SK-N-SH (cell line): ENCODE results near the gene COBL. TPM values are rescaled to one million over a fixed set of nuclear protein-coding genes. Genes with fewer than 3 reads are reported as not detected.

Source experiments
- CTCF ChIA-PET: fragments of 300-600, 350-600 bp; formaldehyde crosslinking; extraction: SDS; loops from one replicate; lab custom pipeline; 2021; lab: Yijun Ruan, JAX
- POLR2A ChIA-PET: fragments of 350-600 bp; sonication (Branson Sonifier 250); formaldehyde crosslinking; extraction: SDS; loops from one replicate; lab custom pipeline; 2020; ENCODE audit warnings: antibody characterized with exemption, inconsistent platforms; lab: Yijun Ruan, JAX
- DNase-seq: peaks from one replicate; pipeline ENCODE4 v3.0.0; 2012
- H2AFZ ChIP-seq: fragments of 200-600 bp; sonication (generic); 2 replicates; pipeline ENCODE4 v1.8.1; 2016; ENCODE audit warnings: antibody characterized with exemption, mild to moderate bottlenecking, low read depth
- H3F3A ChIP-seq: fragments of 200-600 bp; sonication (generic); replicated peaks from 2 replicates; pipeline ENCODE3; 2016; ENCODE audit warnings: antibody characterized with exemption, mild to moderate bottlenecking; ENCODE audit not compliant: insufficient read depth
- H3K27ac ChIP-seq, 2 experiments: fragments of 200-500 bp in 1 of 2; fragments of 200-600 bp in 1 of 2; sonication (Bioruptor generic) in 1 of 2; sonication (generic), shearing (Covaris generic) in 1 of 2; 2 replicates each; pipeline versions ENCODE4 v1.5.1 to v1.6.1; 2014 to 2016; ENCODE audit warnings: low read depth in 2 of 2, inconsistent platforms in 1 of 2, low read length in 1 of 2, mild to moderate bottlenecking in 1 of 2, mixed read lengths in 1 of 2
- H3K27me3 ChIP-seq: fragments of 200-600 bp; sonication (generic), shearing (Covaris generic); 2 replicates; pipeline ENCODE4 v1.6.1; 2016; ENCODE audit warnings: mixed run types; ENCODE audit not compliant: insufficient read depth
- H3K36me3 ChIP-seq, 2 experiments: fragments of 200-500 bp in 1 of 2; fragments of 200-600 bp in 1 of 2; sonication (Bioruptor generic) in 1 of 2; sonication (generic) in 1 of 2; replicated peaks in 1 of 2; 2 replicates each; pipeline versions ENCODE3 to v1.5.1; 2014 to 2016; ENCODE audit warnings: low read length in 1 of 2, mild to moderate bottlenecking in 1 of 2; ENCODE audit not compliant: insufficient read depth in 2 of 2, control insufficient read depth in 1 of 2
- H3K4me1 ChIP-seq, 2 experiments: fragments of 200-500 bp in 1 of 2; fragments of 200-600 bp in 1 of 2; sonication (Bioruptor generic) in 1 of 2; sonication (generic), shearing (Covaris generic) in 1 of 2; 2 replicates each; pipeline versions ENCODE4 v1.5.1 to v1.6.1; 2014 to 2016; ENCODE audit warnings: low read depth in 1 of 2, low read length in 1 of 2, mixed run types in 1 of 2; ENCODE audit not compliant: insufficient read depth in 2 of 2, control insufficient read depth in 1 of 2
- H3K4me2 ChIP-seq: fragments of 200-600 bp; sonication (generic), shearing (Covaris generic); 2 replicates; pipeline ENCODE4 v1.6.1; 2017; ENCODE audit warnings: mixed run types
- H3K4me3 ChIP-seq, 2 experiments: fragments of 200-500 bp in 1 of 2; fragments of 200-600 bp in 1 of 2; sonication (Bioruptor generic) in 1 of 2; sonication (generic), shearing (Covaris generic) in 1 of 2; 2 replicates each; pipeline versions ENCODE4 v1.5.1 to v1.8.1; 2014 to 2016; ENCODE audit warnings: low read depth in 2 of 2, inconsistent platforms in 1 of 2, low read length in 1 of 2, mild to moderate bottlenecking in 1 of 2, mixed read lengths in 1 of 2, moderate library complexity in 1 of 2
- H3K79me2 ChIP-seq: fragments of 200-600 bp; sonication (generic); 2 replicates; pipeline ENCODE4 v1.8.1; 2017; ENCODE audit warnings: mild to moderate bottlenecking; ENCODE audit not compliant: insufficient read depth
- H3K9ac ChIP-seq: fragments of 200-600 bp; sonication (generic); 2 replicates; pipeline ENCODE4 v1.6.1; 2017; ENCODE audit warnings: mixed run types
- H3K9me2 ChIP-seq: fragments of 200-600 bp; sonication (generic); 2 replicates; pipeline ENCODE4 v1.6.1; 2017; ENCODE audit warnings: mixed run types
- H3K9me3 ChIP-seq: fragments of 200-600 bp; sonication (generic); 2 replicates; pipeline ENCODE4 v1.6.1; 2017; ENCODE audit warnings: mixed run types, mild to moderate bottlenecking, moderate library complexity
- H4K20me1 ChIP-seq: fragments of 200-600 bp; sonication (generic); 2 replicates; pipeline ENCODE4 v1.6.1; 2017; ENCODE audit warnings: mild to moderate bottlenecking, mixed run types; ENCODE audit not compliant: insufficient read depth
- CHD2 ChIP-seq: fragments of 150-350 bp; IDR thresholded peaks from 2 replicates; pipeline ENCODE4 v1.6.1; 2018; ENCODE audit warnings: low read length; ENCODE audit not compliant: partially characterized antibody
- ELF1 ChIP-seq: IDR thresholded peaks from 2 replicates; pipeline ENCODE4 v1.4.0; 2012
- EZH2phosphoT487 ChIP-seq: fragments of 200-600 bp; sonication (generic); IDR thresholded peaks from 2 replicates; pipeline ENCODE4 v1.6.1; 2017; ENCODE audit warnings: low read depth, mixed run types, mild to moderate bottlenecking, antibody characterized with exemption, moderate library complexity, borderline replicate concordance
- FOSL2 ChIP-seq: IDR thresholded peaks from 2 replicates; pipeline ENCODE4 v1.4.0; 2012; ENCODE audit warnings: low read depth, mild to moderate bottlenecking, moderate library complexity, borderline replicate concordance
- FOXJ3 ChIP-seq: sonication (generic); formaldehyde crosslinking; IDR thresholded peaks from 2 replicates; pipeline ENCODE4 v1.5.1; 2020; ENCODE audit warnings: mild to moderate bottlenecking, missing genetic modification reagents
- FOXM1 ChIP-seq: IDR thresholded peaks from 2 replicates; pipeline ENCODE4 v1.4.0; 2012; ENCODE audit warnings: low read depth, mild to moderate bottlenecking
- MXI1 ChIP-seq: IDR thresholded peaks from 2 replicates; pipeline ENCODE4 v1.6.1; 2012; ENCODE audit warnings: mild to moderate bottlenecking, low read depth, low read length, improper control_type of control experiment
- NFIC ChIP-seq: IDR thresholded peaks from 2 replicates; pipeline ENCODE4 v1.4.0; 2012; ENCODE audit warnings: borderline replicate concordance
- RAD21 ChIP-seq: IDR thresholded peaks from 2 replicates; pipeline ENCODE4 v1.6.1; 2012; ENCODE audit warnings: mild to moderate bottlenecking, low read length
- SIN3A ChIP-seq: IDR thresholded peaks from 2 replicates; pipeline ENCODE4 v1.6.1; 2012; ENCODE audit warnings: low read depth, mild to moderate bottlenecking, low read length, moderate library complexity, borderline replicate concordance
- SMC3 ChIP-seq: IDR thresholded peaks from 2 replicates; pipeline ENCODE4 v1.6.1; 2012; ENCODE audit warnings: low read depth, low read length, improper control_type of control experiment
- TAF1 ChIP-seq: IDR thresholded peaks from 2 replicates; pipeline ENCODE4 v1.6.1; 2012; ENCODE audit warnings: low read depth, mild to moderate bottlenecking, low read length, moderate library complexity, borderline replicate concordance
- TEAD4 ChIP-seq: IDR thresholded peaks from 2 replicates; pipeline ENCODE4 v1.4.0; 2012; ENCODE audit warnings: mild to moderate bottlenecking, borderline replicate concordance; ENCODE audit not compliant: insufficient read depth
- YY1 ChIP-seq: IDR thresholded peaks from 2 replicates; pipeline ENCODE4 v1.4.0; 2012; ENCODE audit warnings: low read depth, mild to moderate bottlenecking
- WGBS: methylation state at CpG from one replicate; pipeline ENCODE4 v1.1.6; 2017; ENCODE audit warnings: low lambda C conversion rate; 5-methylcytosine and 5-hydroxymethylcytosine counted together
- polyA plus RNA-seq, 3 experiments: library from polyadenylated mRNA; depleted of rRNA; stranded (reverse); fragments of >200 nt; gene quantifications; 2 replicates each; pipeline ENCODE4 v1.2.3, GENCODE V29; 2012
- TF ChIP-seq, protein P1 (sequence below): fragments of 150-350 bp; IDR thresholded peaks from 2 replicates; pipeline ENCODE4 v1.6.1; 2016; ENCODE audit warnings: mild to moderate bottlenecking, low read depth, low read length
- TF ChIP-seq, protein P2 (sequence below): IDR thresholded peaks from 2 replicates; pipeline ENCODE4 v1.6.1; 2012; ENCODE audit warnings: mild to moderate bottlenecking, low read depth, low read length, moderate library complexity
- TF ChIP-seq, protein P3 (sequence below): IDR thresholded peaks from 2 replicates; pipeline ENCODE4 v1.4.0; 2012; ENCODE audit warnings: low read depth, borderline replicate concordance
- TF ChIP-seq, protein P4 (sequence below): fragments of 150-350 bp; IDR thresholded peaks from 2 replicates; pipeline ENCODE4 v1.6.1; 2017; ENCODE audit warnings: antibody characterized with exemption, low read length, low read depth, borderline replicate concordance

COBL gene
- polyA plus RNA-seq, 1 of the 3 experiments (the other 2 are of a cell fraction) = under 0.01 TPM

DNA sequence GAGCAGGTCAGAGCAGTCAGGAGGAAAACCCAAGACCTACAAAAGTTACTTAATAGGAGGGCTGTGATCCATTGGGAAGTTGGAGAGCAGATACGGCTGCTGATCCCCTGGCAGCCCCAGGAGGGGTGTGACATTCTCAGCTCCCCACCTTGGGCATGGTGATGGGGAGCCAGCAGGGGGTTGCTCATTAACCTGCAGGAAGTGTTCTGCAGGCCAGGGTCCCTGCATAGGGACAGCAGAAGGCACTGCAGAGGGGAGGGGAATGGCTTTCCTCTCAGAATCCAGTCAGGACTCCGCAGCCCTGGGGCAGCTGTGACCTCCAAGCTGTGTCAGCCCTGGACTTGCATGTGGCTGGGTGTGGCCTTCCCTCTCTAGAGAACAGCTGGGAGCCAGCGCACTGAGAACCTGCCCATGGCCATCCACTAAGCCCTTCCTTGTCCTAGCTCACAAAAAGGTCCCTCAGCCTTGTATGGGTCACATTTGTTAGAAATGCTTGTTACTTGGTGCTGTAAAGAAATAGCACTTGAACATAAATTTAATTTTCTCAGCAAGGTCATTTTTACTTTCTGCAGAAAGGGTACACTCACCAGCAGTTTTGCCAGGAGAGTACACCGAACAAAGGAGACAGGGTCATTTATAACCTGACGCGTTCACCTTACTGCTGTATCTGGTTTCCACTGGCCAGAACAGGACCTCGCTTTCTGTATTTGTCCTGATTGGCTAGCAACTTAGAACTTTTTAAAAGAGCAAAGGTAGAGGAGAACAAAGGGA, 169.6 kb downstream of the COBL start:
- no peaks in the 10 kb centered on the region for H3K4me1 ChIP-seq
- no peaks in the 10 kb centered on the region for H3F3A ChIP-seq
- H4K20me1 ChIP-seq = no peaks in the 10 kb centered on the region
- TF ChIP-seq, protein P1, sequence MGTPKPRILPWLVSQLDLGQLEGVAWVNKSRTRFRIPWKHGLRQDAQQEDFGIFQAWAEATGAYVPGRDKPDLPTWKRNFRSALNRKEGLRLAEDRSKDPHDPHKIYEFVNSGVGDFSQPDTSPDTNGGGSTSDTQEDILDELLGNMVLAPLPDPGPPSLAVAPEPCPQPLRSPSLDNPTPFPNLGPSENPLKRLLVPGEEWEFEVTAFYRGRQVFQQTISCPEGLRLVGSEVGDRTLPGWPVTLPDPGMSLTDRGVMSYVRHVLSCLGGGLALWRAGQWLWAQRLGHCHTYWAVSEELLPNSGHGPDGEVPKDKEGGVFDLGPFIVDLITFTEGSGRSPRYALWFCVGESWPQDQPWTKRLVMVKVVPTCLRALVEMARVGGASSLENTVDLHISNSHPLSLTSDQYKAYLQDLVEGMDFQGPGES = no peak
- TF ChIP-seq MXI1 (no peak), EZH2phosphoT487 (no peak), RAD21 (no peak), SMC3 (no peak), SIN3A (no peak), FOXJ3 (no peak), TAF1 (no peak), NFIC (no peak)
- no peaks in the 10 kb centered on the region for H3K36me3 ChIP-seq
- H3K4me3 ChIP-seq = no peak overlapping the region
- no peaks in the 10 kb centered on the region for H3K9me3 ChIP-seq
- H3K79me2 ChIP-seq = no peaks in the 10 kb centered on the region
- 46% methylated on average over 6 of the region's 7 CpGs for WGBS
- H2AFZ ChIP-seq = no peak overlapping the region
- peaks cover 55% of the 10 kb centered on the region for H3K27me3 ChIP-seq
- no peak overlapping the region for H3K4me2 ChIP-seq
- H3K9ac ChIP-seq = no peak overlapping the region
- POLR2A ChIA-PET = no interaction called here
- CTCF ChIA-PET = interaction anchor here (0.9 to 16.4 kb wide), 3 partner anchors 15 to 223 kb away, joined by 3 to 208 read pairs (median 8); no protein-coding TSS in a partner anchor
- no peak overlapping the region for H3K27ac ChIP-seq
- H3K9me2 ChIP-seq = no peaks in the 10 kb centered on the region
- no peak for DNase-seq

DNA sequence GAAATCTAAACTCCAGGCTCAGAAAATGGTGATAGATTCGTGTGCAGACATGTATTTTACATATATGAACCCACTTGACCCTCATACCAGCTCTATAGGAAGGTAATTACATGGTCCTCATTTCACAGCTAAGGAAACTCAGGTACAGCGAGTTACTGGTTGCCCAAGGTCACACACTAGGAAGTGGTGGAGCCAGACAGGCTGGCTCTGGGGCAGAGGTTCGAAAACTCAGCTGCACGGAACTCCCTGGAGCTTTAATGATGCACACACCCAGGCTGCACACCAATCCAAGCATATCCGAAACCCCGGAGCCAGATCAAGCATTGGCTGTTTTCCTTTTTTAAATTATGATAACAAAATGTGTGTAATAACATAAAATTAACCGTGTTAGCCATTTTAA, 172.4 kb downstream of the COBL start:
- H3K79me2 ChIP-seq = no peaks in the 10 kb centered on the region
- H4K20me1 ChIP-seq = no peaks in the 10 kb centered on the region
- POLR2A ChIA-PET = no interaction called here
- H3K27me3 ChIP-seq = peaks cover 41% of the 10 kb centered on the region
- H3K9me3 ChIP-seq = no peaks in the 10 kb centered on the region
- no peak overlapping the region for H3K27ac ChIP-seq
- no peak overlapping the region for H3K4me3 ChIP-seq
- WGBS = 16% methylated on average over 7 of the region's 7 CpGs
- no peaks in the 10 kb centered on the region for H3F3A ChIP-seq
- DNase-seq = no peak
- no peaks in the 10 kb centered on the region for H3K9me2 ChIP-seq
- no peaks in the 10 kb centered on the region for H3K36me3 ChIP-seq
- H3K4me2 ChIP-seq = no peak overlapping the region
- no peak overlapping the region for H2AFZ ChIP-seq
- no peak overlapping the region for H3K9ac ChIP-seq
- no peaks in the 10 kb centered on the region for H3K4me1 ChIP-seq
- CTCF ChIA-PET = interaction anchor here (16.4 kb wide), 1 partner anchor 17 kb away, joined by 208 read pairs; no protein-coding TSS in a partner anchor
- TF ChIP-seq, protein P2, sequence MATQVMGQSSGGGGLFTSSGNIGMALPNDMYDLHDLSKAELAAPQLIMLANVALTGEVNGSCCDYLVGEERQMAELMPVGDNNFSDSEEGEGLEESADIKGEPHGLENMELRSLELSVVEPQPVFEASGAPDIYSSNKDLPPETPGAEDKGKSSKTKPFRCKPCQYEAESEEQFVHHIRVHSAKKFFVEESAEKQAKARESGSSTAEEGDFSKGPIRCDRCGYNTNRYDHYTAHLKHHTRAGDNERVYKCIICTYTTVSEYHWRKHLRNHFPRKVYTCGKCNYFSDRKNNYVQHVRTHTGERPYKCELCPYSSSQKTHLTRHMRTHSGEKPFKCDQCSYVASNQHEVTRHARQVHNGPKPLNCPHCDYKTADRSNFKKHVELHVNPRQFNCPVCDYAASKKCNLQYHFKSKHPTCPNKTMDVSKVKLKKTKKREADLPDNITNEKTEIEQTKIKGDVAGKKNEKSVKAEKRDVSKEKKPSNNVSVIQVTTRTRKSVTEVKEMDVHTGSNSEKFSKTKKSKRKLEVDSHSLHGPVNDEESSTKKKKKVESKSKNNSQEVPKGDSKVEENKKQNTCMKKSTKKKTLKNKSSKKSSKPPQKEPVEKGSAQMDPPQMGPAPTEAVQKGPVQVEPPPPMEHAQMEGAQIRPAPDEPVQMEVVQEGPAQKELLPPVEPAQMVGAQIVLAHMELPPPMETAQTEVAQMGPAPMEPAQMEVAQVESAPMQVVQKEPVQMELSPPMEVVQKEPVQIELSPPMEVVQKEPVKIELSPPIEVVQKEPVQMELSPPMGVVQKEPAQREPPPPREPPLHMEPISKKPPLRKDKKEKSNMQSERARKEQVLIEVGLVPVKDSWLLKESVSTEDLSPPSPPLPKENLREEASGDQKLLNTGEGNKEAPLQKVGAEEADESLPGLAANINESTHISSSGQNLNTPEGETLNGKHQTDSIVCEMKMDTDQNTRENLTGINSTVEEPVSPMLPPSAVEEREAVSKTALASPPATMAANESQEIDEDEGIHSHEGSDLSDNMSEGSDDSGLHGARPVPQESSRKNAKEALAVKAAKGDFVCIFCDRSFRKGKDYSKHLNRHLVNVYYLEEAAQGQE = no peak
- TF ChIP-seq FOXM1 (no peak), CHD2 (no peak), ELF1 (no peak), TEAD4 (no peak), YY1 (no peak), RAD21 (no peak), FOSL2 (no peak)
- TF ChIP-seq, protein P3, sequence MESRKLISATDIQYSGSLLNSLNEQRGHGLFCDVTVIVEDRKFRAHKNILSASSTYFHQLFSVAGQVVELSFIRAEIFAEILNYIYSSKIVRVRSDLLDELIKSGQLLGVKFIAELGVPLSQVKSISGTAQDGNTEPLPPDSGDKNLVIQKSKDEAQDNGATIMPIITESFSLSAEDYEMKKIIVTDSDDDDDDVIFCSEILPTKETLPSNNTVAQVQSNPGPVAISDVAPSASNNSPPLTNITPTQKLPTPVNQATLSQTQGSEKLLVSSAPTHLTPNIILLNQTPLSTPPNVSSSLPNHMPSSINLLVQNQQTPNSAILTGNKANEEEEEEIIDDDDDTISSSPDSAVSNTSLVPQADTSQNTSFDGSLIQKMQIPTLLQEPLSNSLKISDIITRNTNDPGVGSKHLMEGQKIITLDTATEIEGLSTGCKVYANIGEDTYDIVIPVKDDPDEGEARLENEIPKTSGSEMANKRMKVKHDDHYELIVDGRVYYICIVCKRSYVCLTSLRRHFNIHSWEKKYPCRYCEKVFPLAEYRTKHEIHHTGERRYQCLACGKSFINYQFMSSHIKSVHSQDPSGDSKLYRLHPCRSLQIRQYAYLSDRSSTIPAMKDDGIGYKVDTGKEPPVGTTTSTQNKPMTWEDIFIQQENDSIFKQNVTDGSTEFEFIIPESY = no peak
- TF ChIP-seq, protein P4, sequence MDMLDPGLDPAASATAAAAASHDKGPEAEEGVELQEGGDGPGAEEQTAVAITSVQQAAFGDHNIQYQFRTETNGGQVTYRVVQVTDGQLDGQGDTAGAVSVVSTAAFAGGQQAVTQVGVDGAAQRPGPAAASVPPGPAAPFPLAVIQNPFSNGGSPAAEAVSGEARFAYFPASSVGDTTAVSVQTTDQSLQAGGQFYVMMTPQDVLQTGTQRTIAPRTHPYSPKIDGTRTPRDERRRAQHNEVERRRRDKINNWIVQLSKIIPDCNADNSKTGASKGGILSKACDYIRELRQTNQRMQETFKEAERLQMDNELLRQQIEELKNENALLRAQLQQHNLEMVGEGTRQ = no peak
